H9 (cell line): Measurements from ENCODE around the gene CIPC. TPM values are rescaled to one million over a fixed set of nuclear protein-coding genes. Genes with fewer than 3 reads are reported as not detected.

ENCODE experiments used
- DNase-seq: peaks from one replicate; pipeline ENCODE4 v3.0.0-alpha.2; 2017
- H2AFZ ChIP-seq: one replicate; pipeline ENCODE4 v1.6.1; 2013; ENCODE audit warnings: mild to moderate bottlenecking, low read length, control low read depth, moderate library complexity
- H2AK5ac ChIP-seq: 2 replicates; pipeline ENCODE4 v1.6.1; 2013; ENCODE audit warnings: low read length, control low read depth, mixed read lengths; ENCODE audit not compliant: insufficient read length
- H2BK120ac ChIP-seq: one replicate; pipeline ENCODE4 v1.6.1; 2013; ENCODE audit warnings: low read depth, mild to moderate bottlenecking, low read length, control low read depth, inconsistent platforms; ENCODE audit not compliant: poor library complexity, severe bottlenecking
- H2BK12ac ChIP-seq: 2 replicates; pipeline ENCODE4 v1.6.1; 2013; ENCODE audit warnings: low read length, control low read depth, mixed read lengths, low read depth; ENCODE audit not compliant: insufficient read length
- H2BK15ac ChIP-seq: 2 replicates; pipeline ENCODE4 v1.6.1; 2013; ENCODE audit warnings: low read depth, low read length, control low read depth
- H2BK20ac ChIP-seq: one replicate; pipeline ENCODE4 v1.6.1; 2013; ENCODE audit warnings: low read depth, mild to moderate bottlenecking, low read length, control low read depth, inconsistent platforms; ENCODE audit not compliant: poor library complexity, severe bottlenecking
- H2BK5ac ChIP-seq: 2 replicates; pipeline ENCODE4 v1.6.1; 2013; ENCODE audit warnings: low read length, control low read depth, mixed read lengths; ENCODE audit not compliant: insufficient read length
- H3K14ac ChIP-seq: 2 replicates; pipeline ENCODE4 v1.6.1; 2013; ENCODE audit warnings: low read length, control low read depth; ENCODE audit not compliant: insufficient read depth
- H3K18ac ChIP-seq: 2 replicates; pipeline ENCODE4 v1.6.1; 2013; ENCODE audit warnings: low read depth, mild to moderate bottlenecking, mixed read lengths, low read length, control low read depth; ENCODE audit not compliant: insufficient read length
- H3K23ac ChIP-seq: 2 replicates; pipeline ENCODE4 v1.6.1; 2013; ENCODE audit warnings: low read length, control low read depth, mixed read lengths, low read depth; ENCODE audit not compliant: insufficient read length
- H3K23me2 ChIP-seq: 2 replicates; pipeline ENCODE4 v1.6.1; 2013; ENCODE audit warnings: low read depth, mild to moderate bottlenecking, mixed read lengths, low read length, control low read depth; ENCODE audit not compliant: insufficient read length, poor library complexity, severe bottlenecking
- H3K27ac ChIP-seq: 2 replicates; pipeline ENCODE4 v1.5.1; 2013; ENCODE audit warnings: low read length, control low read depth, mixed read lengths, low read depth; ENCODE audit not compliant: insufficient read length
- H3K27me3 ChIP-seq: 2 replicates; pipeline ENCODE4 v1.6.1; 2013; ENCODE audit warnings: low read length, control low read depth, inconsistent platforms; ENCODE audit not compliant: insufficient read depth
- H3K4ac ChIP-seq: 2 replicates; pipeline ENCODE4 v1.6.1; 2013; ENCODE audit warnings: low read depth, mild to moderate bottlenecking, control low read depth, inconsistent platforms, low read length, moderate library complexity
- H3K4me1 ChIP-seq: 2 replicates; pipeline ENCODE4 v1.6.1; 2013; ENCODE audit warnings: low read length, control low read depth, inconsistent platforms; ENCODE audit not compliant: insufficient read depth
- H3K4me2 ChIP-seq: 2 replicates; pipeline ENCODE4 v1.6.1; 2013; ENCODE audit warnings: low read length, control low read depth, mixed read lengths; ENCODE audit not compliant: insufficient read length, insufficient read depth
- H3K56ac ChIP-seq: 2 replicates; pipeline ENCODE4 v1.6.1; 2013; ENCODE audit warnings: low read depth, mild to moderate bottlenecking, mixed read lengths, low read length, control low read depth; ENCODE audit not compliant: insufficient read length
- H3K79me1 ChIP-seq: 2 replicates; pipeline ENCODE4 v1.6.1; 2013; ENCODE audit warnings: low read depth, mild to moderate bottlenecking, moderate library complexity, low read length, control low read depth, inconsistent platforms; ENCODE audit not compliant: insufficient read depth, poor library complexity, severe bottlenecking
- H3K79me2 ChIP-seq: 2 replicates; pipeline ENCODE4 v1.6.1; 2013; ENCODE audit warnings: low read length, control low read depth, inconsistent platforms; ENCODE audit not compliant: insufficient read depth
- H3K9ac ChIP-seq: 2 replicates; pipeline ENCODE4 v1.6.1; 2013; ENCODE audit warnings: low read length, control low read depth, mixed read lengths; ENCODE audit not compliant: insufficient read length; ENCODE audit errors: extremely low read depth
- H3K9me3 ChIP-seq: one replicate; pipeline ENCODE4 v1.6.1; 2013; ENCODE audit warnings: low read depth, low read length, inconsistent platforms; ENCODE audit not compliant: control insufficient read depth
- H3T11ph ChIP-seq: one replicate; pipeline ENCODE4 v1.6.1; 2013; ENCODE audit warnings: mild to moderate bottlenecking, low read length, control low read depth, inconsistent platforms
- H4K20me1 ChIP-seq: one replicate; pipeline ENCODE4 v1.6.1; 2013; ENCODE audit not compliant: control insufficient read depth, insufficient read length, insufficient read depth
- H4K5ac ChIP-seq: 2 replicates; pipeline ENCODE4 v1.6.1; 2013; ENCODE audit warnings: low read depth, mild to moderate bottlenecking, mixed read lengths, low read length, control low read depth; ENCODE audit not compliant: insufficient read length
- H4K8ac ChIP-seq: replicated peaks from 2 replicates; pipeline ENCODE4 v1.6.1; 2013; ENCODE audit warnings: low read length, control low read depth, mixed read lengths, low read depth; ENCODE audit not compliant: insufficient read length
- H4K91ac ChIP-seq: 2 replicates; pipeline ENCODE4 v1.6.1; 2013; ENCODE audit warnings: low read depth, mild to moderate bottlenecking, moderate library complexity, mixed read lengths, low read length, control low read depth; ENCODE audit not compliant: insufficient read length
- H3K27ac Mint-ChIP-seq, 3 experiments: 2 replicates in 2 of 3; 3 replicates in 1 of 3; pipeline ENCODE4 v1.8.0; 2020 to 2021; ENCODE audit warnings: mixed read lengths in 3 of 3, mild to moderate bottlenecking in 1 of 3, moderate library complexity in 1 of 3
- H3K27me3 Mint-ChIP-seq: 2 replicates; pipeline ENCODE4 v1.8.0; 2021; ENCODE audit warnings: low read depth, mild to moderate bottlenecking, moderate library complexity, mixed read lengths
- H3K36me3 Mint-ChIP-seq, 3 experiments: 2 replicates in 2 of 3; 3 replicates in 1 of 3; pipeline ENCODE4 v1.8.0; 2020 to 2021; ENCODE audit warnings: low read depth in 3 of 3, mixed read lengths in 3 of 3; ENCODE audit not compliant: insufficient read depth in 1 of 3
- H3K4me1 Mint-ChIP-seq, 2 experiments: 2 replicates each; pipeline ENCODE4 v1.8.0; 2020; ENCODE audit warnings: mixed read lengths in 2 of 2
- H3K4me3 Mint-ChIP-seq, 2 experiments: 2 replicates in 1 of 2; 3 replicates in 1 of 2; pipeline ENCODE4 v1.8.0; 2020 to 2021; ENCODE audit warnings: mild to moderate bottlenecking in 2 of 2, mixed read lengths in 2 of 2, moderate library complexity in 1 of 2
- H3K9me3 Mint-ChIP-seq, 2 experiments: 2 replicates in 1 of 2; 3 replicates in 1 of 2; pipeline ENCODE4 v1.8.0; 2020; ENCODE audit warnings: mild to moderate bottlenecking in 2 of 2, mixed read lengths in 2 of 2, moderate library complexity in 1 of 2
- WGBS: extraction: QIAGEN DNeasy Blood & Tissue Kit; methylation state at CpG from one replicate; pipeline ENCODE4 v1.1.7; 2013; ENCODE audit warnings: missing lambda C conversion rate, low lambda C conversion rate, mixed read lengths; ENCODE audit not compliant: insufficient read length; ENCODE audit errors: extremely low coverage; 5-methylcytosine and 5-hydroxymethylcytosine counted together
- total RNA-seq: library from RNA; stranded (reverse); gene quantifications from 2 replicates; pipeline ENCODE4 v1.2.1, GENCODE V29; 2021
- TF ChIP-seq, protein P1 (sequence below): fragments of 200-600 bp; sonication (generic); conservative IDR thresholded peaks from 3 replicates; pipeline ENCODE4 v1.8.0; 2021; ENCODE audit warnings: antibody characterized with exemption, mild to moderate bottlenecking

Gene CIPC
- total RNA-seq, 1 experiment from 2014 or later: 23.4 TPM

DNA sequence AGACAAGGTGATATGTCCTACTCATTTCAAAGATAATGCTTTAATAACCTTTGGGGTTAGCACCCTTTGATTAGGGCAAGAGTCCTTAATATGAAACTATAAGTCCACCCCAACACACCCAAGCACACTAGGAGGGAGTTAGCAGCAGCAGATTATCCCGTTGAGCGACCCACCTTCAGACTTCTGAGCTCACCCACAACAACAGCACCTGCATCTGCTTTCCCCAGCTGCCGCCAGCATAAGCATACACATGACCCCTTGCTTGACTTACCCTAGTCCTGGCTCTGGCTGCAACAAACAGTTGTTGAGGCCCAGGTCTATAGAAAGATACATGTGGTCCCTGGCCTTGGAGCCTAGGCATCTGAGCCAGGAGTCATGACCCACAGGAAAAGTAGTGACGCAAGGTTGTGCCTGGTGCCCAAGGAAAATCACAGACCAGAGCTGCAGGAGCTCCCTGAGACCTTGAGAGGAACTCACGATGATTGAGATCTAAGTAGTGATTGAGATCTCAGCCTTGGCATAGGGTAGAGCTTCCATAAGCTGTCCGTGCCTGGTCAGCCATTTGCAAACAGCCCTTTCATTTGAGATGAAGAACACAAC, 24.6 kb downstream of the CIPC start:
- no peak overlapping the region for H2BK12ac ChIP-seq
- no peak overlapping the region for H3K18ac ChIP-seq
- no peak overlapping the region for H2BK20ac ChIP-seq
- no peak overlapping the region for H2AFZ ChIP-seq
- no peaks in the 10 kb centered on the region for H3K27me3 ChIP-seq
- H3K23ac ChIP-seq: no peak overlapping the region
- H3K56ac ChIP-seq: no peak overlapping the region
- H4K91ac ChIP-seq: no peak overlapping the region
- no peak overlapping the region for H2BK15ac ChIP-seq
- H3K36me3 Mint-ChIP-seq: peaks cover 0 to 14% (median 2%) of the 10 kb centered on the region in 3 experiments; a peak in 4 of 7 replicates
- H3K79me2 ChIP-seq: no peaks in the 10 kb centered on the region
- TF ChIP-seq, protein P1, sequence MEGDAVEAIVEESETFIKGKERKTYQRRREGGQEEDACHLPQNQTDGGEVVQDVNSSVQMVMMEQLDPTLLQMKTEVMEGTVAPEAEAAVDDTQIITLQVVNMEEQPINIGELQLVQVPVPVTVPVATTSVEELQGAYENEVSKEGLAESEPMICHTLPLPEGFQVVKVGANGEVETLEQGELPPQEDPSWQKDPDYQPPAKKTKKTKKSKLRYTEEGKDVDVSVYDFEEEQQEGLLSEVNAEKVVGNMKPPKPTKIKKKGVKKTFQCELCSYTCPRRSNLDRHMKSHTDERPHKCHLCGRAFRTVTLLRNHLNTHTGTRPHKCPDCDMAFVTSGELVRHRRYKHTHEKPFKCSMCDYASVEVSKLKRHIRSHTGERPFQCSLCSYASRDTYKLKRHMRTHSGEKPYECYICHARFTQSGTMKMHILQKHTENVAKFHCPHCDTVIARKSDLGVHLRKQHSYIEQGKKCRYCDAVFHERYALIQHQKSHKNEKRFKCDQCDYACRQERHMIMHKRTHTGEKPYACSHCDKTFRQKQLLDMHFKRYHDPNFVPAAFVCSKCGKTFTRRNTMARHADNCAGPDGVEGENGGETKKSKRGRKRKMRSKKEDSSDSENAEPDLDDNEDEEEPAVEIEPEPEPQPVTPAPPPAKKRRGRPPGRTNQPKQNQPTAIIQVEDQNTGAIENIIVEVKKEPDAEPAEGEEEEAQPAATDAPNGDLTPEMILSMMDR: no peak
- H4K20me1 ChIP-seq: no peaks in the 10 kb centered on the region
- peak; percentile 18 for DNase-seq
- H3K4me2 ChIP-seq: no peak overlapping the region
- H2BK5ac ChIP-seq: no peak overlapping the region
- H3K27me3 Mint-ChIP-seq: peaks cover 19% of the 10 kb centered on the region
- no peaks in the 10 kb centered on the region for H3K9me3 ChIP-seq
- H3K9me3 Mint-ChIP-seq: no peaks in the 10 kb centered on the region; a peak in 2 of 5 replicates
- H3K4me1 Mint-ChIP-seq: peaks cover 47 to 50% of the 10 kb centered on the region in 2 experiments
- no peak overlapping the region for H2AK5ac ChIP-seq
- H4K5ac ChIP-seq: no peak overlapping the region
- no peak overlapping the region for H2BK120ac ChIP-seq
- H3K14ac ChIP-seq: no peak overlapping the region
- no peak overlapping the region for H4K8ac ChIP-seq
- H3K27ac Mint-ChIP-seq: peak overlapping the region in 2 of 3 experiments; percentile 14 to 42; a peak in 2 of 7 replicates
- peaks cover 8% of the 10 kb centered on the region for H3K23me2 ChIP-seq
- no peak overlapping the region for H3T11ph ChIP-seq
- H3K27ac ChIP-seq: no peak overlapping the region
- no CpG with 5 or more reads among the region's 6 CpGs for WGBS
- peaks cover 18% of the 10 kb centered on the region; the same call in 1 of the 2 replicates for H3K4me1 ChIP-seq
- H3K4me3 Mint-ChIP-seq: peak overlapping the region in 1 of 2 experiments; percentile 13; a peak in 1 of 5 replicates
- H3K9ac ChIP-seq: no peak overlapping the region
- no peaks in the 10 kb centered on the region for H3K79me1 ChIP-seq
- H3K4ac ChIP-seq: no peak overlapping the region
